ENCODE measurements around the gene IGSF22.

The IGSF22 gene

DNA sequence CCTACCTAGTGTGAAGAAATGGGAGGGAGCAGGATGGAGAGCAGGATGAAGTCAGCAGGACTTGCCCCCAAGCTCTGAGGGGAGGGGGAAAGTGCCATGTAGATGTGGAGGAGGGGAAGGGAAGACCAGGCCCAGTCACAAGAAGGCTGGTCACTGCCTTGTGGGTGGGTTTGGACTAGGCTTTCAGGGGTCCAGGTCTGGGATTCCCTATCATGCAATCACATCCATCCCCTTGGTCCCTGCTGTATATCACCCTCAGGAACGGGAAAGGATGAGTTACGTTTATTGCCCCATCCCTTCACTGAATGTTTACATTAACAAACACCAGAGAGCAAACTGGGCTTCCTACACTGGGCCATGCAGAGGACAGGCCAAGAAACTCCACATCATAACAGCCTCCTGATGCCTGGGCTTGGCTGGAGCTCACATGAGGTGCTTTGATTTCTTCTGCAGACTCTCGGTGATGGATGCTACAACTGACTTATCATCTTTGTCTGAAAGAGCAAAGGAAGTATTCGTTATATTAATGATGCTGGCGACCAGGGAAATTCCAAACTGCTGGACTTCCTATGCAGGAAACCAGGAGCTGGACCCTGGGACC lies 21.8 kb downstream of the IGSF22 start:
- Mint-ChIP-seq H3K4me1 (peaks cover 40% of the 10 kb centered on the region), H3K27me3 (ENCODE audit: low read depth, poor library complexity) (peaks cover 59% of the 10 kb centered on the region), H3K9me3 (no peaks in the 10 kb centered on the region), H3K36me3 (ENCODE audit: low read depth) (no peaks in the 10 kb centered on the region), H3K27ac (no peak overlapping the region), H3K4me3 (no peak overlapping the region)
- TF ChIP-seq CTCF (IDR thresholded peaks at IDR 0.05) = no peak
- no peak for DNase-seq

- Mint-ChIP-seq H3K27ac (no peak overlapping the region), H3K27me3 (ENCODE audit: low read depth, poor library complexity) (peaks cover 52% of the 10 kb centered on the region), H3K9me3 (no peaks in the 10 kb centered on the region), H3K4me3 (no peak overlapping the region), H3K4me1 (peaks cover 42% of the 10 kb centered on the region), H3K36me3 (ENCODE audit: low read depth) (no peaks in the 10 kb centered on the region)
- TF ChIP-seq CTCF (IDR thresholded peaks at IDR 0.05) = no peak
- DNase-seq = no peak
Observed at GRCh38 chr11:18703001-18703763, 22.8 kb downstream of the IGSF22 start.

DNA sequence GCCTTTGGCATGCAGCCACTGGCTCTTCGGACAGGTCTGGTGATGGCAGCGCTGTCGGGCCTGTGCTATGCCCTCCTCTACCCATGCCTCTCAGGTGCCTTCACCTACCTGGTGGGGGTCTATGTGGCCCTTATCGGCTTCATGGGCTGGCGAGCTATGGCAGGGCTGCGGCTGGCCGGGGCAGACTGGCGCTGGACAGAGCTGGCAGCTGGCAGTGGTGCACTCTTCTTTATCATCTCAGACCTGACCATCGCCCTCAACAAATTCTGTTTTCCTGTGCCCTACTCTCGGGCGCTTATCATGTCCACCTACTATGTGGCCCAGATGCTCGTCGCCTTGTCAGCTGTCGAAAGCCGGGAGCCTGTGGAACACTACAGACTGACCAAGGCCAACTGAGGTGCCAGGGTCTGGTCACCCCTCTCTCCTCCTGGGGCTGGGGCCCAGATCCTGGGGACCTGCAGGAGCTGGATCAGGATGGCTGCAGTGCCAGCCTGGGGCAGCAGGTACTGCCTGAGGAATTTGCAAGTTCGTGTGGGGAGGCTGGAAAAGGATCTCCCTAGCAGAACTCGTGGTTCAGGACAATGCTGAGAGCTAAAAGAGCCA lies 24.3 kb downstream of the IGSF22 start:
- H3K36me3 Mint-ChIP-seq (ENCODE audit: low read depth) = no peaks in the 10 kb centered on the region
- H3K27ac Mint-ChIP-seq = no peak overlapping the region
- no peak for DNase-seq
- no peak overlapping the region for H3K4me3 Mint-ChIP-seq
- H3K4me1 Mint-ChIP-seq = peaks cover 45% of the 10 kb centered on the region
- no peaks in the 10 kb centered on the region for H3K9me3 Mint-ChIP-seq
- no peak for TF ChIP-seq CTCF (IDR thresholded peaks at IDR 0.05)
- H3K27me3 Mint-ChIP-seq (ENCODE audit: low read depth, poor library complexity) = peaks cover 55% of the 10 kb centered on the region

DNA sequence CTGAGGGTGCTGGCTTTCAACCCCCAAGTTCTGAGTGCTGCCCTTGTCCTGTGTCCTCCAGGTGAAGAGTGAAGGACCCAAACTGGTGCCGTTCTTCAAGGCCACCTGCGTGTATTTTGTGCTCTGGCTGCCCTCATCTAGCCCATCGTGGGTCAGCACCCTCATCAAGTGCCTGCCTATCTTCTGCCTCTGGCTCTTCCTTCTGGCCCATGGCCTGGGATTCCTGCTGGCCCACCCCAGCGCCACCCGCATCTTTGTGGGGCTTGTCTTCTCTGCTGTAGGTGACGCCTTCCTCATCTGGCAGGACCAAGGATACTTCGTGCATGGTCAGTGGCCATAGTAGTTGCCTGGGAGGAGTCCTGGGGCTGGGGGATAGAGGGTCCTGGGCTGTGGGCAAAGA lies 25.1 kb downstream of the IGSF22 start:
- H3K36me3 Mint-ChIP-seq (ENCODE audit: low read depth) = no peaks in the 10 kb centered on the region
- H3K27me3 Mint-ChIP-seq (ENCODE audit: low read depth, poor library complexity) = peaks cover 57% of the 10 kb centered on the region
- no peak overlapping the region for H3K27ac Mint-ChIP-seq
- TF ChIP-seq CTCF (IDR thresholded peaks at IDR 0.05) = no peak
- DNase-seq = no peak
- peak overlapping the region; percentile 64 for H3K4me3 Mint-ChIP-seq
- H3K9me3 Mint-ChIP-seq = no peaks in the 10 kb centered on the region
- peaks cover 45% of the 10 kb centered on the region for H3K4me1 Mint-ChIP-seq

GRCh38 chr11:18700375-18700774 lies 25.6 kb downstream of the IGSF22 start:
- Mint-ChIP-seq H3K27ac (no peak overlapping the region), H3K4me1 (peaks cover 43% of the 10 kb centered on the region), H3K27me3 (ENCODE audit: low read depth, poor library complexity) (peaks cover 62% of the 10 kb centered on the region), H3K36me3 (ENCODE audit: low read depth) (no peaks in the 10 kb centered on the region), H3K4me3 (peak overlapping the region; percentile 84), H3K9me3 (no peaks in the 10 kb centered on the region)
- no peak for TF ChIP-seq CTCF (IDR thresholded peaks at IDR 0.05)
- no peak for DNase-seq
